D341Med (cell line): ENCODE data around the gene PACSIN1.
A peak's percentile ranks its signal among the peaks of the same experiment; 100 is the strongest.
"Not testable (repeated sequence)": the region's sequence is repeated elsewhere in the genome, so short reads cannot be mapped to it uniquely, and the experiment has no call there.

Source experiments
- DNase-seq: peaks from one replicate; pipeline ENCODE4 v3.0.0; 2012; ENCODE audit warnings: low spot score

The PACSIN1 gene

DNA sequence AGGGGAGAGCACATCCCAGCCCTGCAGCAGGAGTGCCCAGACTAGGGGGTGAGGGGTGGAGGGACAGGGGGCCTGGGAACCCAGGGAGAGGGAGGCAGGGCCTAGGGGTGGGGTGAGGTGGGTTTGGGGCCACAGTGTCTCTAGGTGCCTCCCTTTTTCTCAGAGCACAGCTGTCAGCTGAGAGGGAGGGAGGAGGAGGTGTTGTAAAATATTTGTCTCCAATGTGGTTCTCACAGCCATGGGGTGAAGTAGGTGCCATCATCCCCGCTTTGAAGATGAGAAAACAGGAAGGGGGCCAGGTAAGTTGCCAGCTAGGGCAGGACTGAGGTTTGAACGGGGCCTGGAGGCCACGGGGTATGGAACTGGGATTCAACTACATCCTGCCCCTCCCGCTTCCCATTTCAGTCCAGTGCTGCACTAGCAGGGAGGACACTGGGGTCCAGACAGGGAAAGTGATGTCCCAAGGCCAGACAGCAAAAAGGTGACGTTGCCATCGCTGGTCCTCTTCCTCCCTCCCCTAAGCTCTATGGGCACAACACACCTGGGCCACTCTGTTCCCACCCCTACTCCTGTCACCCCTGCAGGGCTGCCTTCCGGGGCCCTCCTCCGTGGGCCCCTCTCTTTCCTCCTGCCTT lies 20.3 kb downstream of the PACSIN1 start:
- no peak for DNase-seq

DNA sequence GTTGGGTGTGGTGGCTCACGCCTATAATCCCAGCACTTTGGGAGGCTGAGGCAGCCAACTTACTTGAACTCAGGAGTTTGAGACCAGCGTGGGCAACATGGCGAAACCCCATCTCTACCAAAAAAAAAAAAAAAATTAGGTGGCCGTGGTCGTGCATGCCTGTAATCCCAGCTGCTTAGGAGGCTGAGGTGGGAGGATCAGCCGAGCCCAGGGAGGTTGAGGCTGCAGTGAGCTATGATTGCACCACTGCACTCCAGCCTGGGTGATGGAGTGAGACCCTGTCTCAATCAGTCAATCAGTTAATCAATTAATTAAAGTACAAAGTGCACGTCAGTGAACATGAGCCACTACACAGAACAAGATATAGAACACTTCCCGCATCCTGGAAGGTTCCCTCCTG lies 21.0 kb downstream of the PACSIN1 start:
- DNase-seq: not testable (repeated sequence)

DNA sequence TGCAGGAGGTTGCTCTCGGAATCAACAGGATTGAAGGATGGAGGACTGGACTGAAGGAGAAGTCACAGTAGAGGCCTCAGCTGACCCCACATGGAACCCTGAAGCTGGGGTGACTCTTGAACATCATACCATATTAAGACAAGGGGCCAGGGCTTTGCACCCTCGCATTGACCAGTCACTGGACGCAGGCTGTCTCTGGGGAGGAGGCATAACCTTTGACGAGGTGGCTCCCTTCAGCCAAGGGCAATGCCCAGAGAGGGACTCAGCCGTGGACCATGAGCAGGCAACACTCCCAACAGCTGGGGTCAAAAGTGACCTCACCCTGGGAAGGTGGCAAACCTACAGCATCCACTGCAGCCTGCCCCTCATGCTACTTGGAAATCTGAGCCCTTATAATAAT lies 21.7 kb downstream of the PACSIN1 start:
- DNase-seq: no peak

DNA sequence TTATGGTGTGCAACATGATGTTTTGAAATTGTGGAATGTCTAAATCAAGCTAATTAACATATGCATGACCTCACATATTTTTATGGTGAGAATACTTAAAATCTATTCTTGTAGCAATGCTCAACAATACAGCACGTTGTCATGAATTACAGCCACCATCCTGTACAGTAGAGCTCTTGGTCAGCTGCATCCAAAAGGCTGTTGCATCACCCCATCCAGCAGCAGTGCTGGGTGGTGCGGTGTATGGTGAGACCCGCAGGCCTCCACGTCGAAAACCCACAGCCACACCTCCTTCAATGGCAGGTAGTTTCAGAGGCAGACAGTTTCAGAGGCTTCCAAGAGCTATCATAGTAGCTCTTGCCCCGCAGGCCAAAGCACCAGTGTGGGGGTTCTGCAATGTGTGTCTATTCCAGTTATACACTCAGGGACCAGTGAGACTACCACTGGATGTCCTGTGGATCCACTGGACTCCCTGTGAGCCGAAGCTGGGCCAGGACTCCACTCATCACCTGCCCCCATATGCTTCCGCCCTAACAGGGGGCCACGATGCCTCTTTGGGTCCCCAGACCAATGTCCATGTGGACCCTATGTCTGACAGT lies 23.4 kb downstream of the PACSIN1 start:
- DNase-seq: no peak

DNA sequence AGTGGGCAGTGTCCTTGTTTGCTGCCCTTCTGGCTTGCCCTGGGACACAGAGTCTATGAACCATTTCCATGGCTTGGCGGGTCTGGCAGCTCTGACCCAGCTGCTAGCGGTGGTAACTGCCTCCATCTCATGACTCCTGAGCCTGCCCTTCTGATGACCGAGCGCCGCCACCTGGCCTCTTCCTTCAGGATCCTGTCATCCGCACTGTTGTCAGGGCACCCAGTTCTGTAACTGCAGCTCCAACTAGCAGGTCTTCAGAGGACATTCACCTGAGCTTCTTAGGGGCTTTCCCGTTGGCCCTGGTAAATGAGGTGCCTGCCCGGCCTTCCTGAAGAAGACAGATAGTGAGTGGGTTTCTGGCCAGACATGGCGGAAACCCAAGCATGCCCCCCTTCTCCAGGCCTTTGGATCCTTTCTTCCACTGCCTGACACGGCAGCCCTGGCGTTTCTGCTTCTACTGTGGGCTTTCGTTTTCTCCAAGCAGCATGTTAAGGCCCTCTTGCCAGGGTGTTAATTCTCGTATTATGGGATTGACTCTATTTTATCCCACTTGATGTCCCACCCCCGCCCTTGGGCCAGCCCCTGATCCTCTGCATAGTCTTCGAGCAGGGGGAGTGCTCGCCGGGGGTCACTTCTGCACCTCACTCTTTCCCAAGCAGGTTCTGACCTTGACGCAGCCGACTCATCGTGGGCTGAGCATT lies 24.7 kb downstream of the PACSIN1 start:
- DNase-seq: peak; percentile 56

DNA sequence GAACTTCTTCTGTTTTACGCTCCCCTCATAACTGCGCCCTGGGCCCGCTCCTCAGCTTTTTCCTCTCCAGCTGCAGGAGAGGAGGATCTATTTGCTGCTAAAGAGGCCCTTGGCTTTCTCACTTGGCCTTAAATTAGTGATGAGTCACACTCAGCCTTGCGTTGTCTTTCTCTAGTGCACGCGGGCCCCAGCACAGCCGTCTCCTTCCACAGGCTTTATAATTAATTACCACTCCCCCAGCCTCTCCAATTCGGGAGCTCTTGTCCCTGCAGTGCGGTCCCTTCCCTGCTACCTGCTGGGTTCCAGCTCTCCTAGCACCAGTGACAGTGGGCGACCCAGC lies 25.2 kb downstream of the PACSIN1 start:
- peak; percentile 64 for DNase-seq

DNA sequence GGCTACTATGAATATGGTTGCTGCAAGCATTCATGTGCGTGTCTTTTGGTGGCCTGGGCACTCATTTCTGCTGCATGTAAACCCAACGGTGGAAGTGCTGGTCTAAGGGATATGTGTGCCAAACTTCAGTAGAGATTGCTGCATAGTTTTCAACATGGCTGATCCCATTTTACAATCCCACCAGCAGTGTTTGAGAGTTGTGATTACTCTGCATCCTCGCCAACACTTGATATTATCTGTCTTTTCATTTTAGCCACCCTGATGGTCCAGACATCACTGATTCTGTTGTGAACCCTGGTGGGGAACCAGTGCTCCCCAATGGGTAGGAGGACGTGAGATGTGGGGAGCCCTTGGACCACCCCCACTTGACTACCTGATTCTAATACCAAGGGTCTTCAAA lies 27.5 kb downstream of the PACSIN1 start:
- no peak for DNase-seq

DNA sequence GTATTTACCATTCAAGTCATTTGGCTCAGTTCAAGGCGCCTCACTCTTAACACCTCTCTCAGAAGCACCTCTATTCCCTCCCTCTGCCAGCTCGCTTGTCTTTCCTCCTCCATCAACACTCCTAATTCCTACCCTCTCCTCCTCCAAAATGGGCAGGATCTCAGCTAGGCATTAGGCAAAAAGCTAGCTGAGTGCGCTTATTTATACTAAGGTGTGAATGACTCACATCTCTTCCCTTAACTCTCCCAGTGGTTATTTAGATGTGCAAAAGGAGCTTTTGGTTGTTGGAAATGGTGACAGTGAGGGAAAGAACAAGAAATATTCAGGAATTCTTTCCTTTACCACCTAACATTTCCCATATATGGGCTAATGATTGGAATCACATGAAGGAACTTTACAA lies 29.1 kb downstream of the PACSIN1 start:
- no peak for DNase-seq

DNA sequence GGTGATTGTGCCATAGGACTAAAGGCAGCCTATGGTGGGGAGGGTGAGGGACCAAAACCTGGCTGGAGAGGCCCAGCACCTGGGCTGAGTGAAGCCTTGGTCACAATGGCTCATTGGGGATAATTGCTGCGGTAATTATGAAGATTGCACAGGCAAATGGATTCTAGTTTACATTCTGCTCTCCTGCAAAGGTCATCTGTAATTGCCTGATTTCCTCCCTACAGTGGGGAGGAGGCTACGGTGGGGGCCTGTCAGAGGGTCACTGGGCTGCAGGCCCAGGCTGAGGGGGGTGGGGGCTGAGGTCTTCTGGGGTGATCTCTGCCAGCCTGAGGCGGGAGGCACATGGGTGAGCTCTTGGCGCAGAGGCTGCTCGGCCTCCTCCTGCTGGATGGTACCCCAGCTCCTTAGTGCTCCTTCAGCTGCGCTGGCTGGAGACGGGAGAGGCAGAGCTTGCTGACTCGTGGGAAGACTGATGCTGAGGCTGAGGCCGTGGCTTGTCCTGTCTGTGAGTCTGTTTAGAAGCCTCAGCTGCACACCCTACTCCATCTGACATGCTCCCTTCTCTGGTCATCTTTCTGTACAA lies 30.3 kb downstream of the PACSIN1 start:
- DNase-seq: no peak

DNA sequence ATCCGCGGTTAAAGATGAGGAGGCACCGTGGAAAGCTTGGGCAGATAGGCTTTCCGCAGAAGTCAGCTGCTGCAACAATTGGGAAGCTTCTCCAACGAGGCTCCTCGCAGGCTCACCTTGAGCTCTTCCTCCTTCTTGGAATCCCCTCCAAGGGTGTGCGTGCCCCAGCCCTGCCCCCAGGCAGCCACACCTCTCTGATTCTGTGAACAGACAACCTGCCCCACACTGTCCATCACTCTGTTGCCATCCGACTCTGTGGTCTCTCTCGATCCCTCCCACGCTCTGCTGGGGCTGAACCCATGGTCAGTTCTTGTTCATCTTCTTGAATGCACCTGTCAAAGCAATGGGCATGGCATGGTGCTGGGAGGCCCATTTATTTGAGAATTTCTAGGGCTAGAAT lies 31.5 kb downstream of the PACSIN1 start:
- no peak for DNase-seq

DNA sequence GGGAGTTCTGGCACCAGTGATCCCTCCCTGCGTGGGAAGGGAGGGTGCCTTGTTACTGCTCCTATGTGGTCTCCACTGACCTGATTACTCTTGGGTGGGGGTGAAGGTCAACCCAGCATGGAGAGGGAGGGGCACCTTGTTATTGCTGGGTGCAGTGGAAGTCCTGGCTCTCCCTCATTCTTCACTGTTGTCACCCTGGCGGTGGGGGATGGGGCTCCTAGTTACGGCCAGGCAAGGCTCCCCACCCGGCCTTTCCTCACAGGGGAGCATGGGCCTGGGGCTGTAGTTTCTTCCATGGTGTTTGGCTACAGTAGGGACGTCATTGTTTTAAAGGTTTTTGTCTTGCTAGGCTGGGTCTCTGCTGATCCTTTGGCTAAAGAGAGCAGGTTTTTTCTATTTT lies 40.8 kb downstream of the PACSIN1 start:
- no peak for DNase-seq

DNA sequence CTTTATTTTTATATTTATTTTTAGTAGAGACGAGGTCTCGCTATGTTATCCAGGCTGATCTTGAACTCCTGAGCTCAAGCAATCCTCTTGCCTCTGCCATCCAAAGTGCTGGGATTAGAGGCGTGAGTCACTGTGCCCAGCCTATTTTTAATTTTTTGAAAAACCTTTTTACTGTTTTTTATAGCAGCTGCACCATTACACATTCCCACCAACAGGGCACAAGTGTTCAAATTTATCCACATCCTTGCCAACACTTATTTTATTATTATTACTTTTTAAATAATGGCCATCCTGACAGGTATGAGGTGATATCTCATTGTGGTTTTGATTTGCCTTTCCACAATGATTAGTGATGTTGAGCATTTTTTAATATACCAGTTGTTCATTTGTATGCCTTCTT lies 42.5 kb downstream of the PACSIN1 start:
- no peak for DNase-seq

DNA sequence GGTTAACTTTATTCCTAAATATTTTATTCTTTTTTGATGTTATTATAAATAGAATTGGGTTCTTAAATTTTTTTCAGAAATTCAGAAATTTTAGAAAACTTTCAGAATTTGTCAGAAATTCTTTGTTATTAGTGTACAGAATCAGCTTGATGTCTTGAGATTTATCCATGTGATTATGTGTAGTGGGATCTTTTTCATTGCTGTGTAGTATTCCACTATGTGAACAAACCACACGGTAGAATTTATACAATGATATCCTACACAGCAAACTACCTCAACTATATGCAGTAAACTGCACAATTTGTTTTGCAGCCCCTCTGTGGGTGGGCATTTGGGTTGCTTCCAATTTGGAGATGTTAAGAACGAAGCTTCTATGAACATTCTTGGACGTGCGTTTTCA lies 43.9 kb downstream of the PACSIN1 start:
- DNase-seq: no peak

DNA sequence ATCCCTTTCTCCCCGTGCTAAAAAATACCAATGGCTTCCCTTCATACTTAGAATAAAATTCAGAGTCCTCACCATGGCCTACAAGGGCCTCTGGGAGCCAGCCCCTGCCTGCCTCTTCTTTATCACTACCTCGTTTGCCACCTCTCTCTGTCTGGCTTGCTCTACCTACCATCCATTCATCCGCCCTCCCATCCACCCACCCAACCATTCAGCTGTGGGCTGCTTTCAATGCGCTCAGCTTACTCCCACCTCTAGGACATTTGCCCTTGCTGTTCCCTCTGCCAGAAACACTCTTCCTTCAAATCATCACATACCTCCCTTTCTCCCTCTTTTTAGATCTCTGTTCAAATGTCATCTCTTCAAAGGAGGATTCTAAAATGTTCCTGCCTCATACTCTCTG lies 44.4 kb downstream of the PACSIN1 start:
- no peak for DNase-seq

DNA sequence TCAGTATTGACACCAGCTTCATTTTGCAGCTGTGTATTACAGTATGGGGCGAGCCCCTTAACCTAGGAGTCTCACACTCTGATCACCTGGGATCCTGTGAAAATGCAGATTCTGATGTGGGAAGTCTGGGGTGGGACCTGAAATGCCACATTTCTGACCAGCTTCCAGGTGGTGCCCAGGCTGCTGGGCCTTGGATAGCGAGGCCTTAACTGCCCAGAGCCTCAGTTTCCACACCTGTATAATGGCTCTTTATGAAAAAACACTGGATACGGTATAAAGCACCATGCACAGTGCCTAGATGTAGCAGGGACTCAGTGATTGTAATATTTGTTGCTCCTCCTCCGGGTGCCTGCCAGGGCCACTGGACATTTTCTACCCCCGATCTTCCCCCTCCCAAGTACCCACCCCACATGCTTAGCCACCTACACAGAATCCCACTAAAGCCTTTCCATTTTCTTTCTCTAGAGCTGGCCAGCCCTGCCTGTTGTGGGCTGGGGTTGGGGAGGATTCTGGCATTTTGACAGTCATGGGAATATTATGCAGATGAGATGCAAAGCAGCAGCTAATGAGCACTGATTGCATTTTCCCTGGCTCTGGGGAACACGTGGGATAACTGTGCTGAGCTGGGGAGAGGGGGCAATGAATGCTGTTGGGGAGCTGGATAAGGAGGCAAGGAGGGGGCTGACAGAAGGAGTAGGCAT lies 45.5 kb downstream of the PACSIN1 start:
- DNase-seq: no peak

DNA sequence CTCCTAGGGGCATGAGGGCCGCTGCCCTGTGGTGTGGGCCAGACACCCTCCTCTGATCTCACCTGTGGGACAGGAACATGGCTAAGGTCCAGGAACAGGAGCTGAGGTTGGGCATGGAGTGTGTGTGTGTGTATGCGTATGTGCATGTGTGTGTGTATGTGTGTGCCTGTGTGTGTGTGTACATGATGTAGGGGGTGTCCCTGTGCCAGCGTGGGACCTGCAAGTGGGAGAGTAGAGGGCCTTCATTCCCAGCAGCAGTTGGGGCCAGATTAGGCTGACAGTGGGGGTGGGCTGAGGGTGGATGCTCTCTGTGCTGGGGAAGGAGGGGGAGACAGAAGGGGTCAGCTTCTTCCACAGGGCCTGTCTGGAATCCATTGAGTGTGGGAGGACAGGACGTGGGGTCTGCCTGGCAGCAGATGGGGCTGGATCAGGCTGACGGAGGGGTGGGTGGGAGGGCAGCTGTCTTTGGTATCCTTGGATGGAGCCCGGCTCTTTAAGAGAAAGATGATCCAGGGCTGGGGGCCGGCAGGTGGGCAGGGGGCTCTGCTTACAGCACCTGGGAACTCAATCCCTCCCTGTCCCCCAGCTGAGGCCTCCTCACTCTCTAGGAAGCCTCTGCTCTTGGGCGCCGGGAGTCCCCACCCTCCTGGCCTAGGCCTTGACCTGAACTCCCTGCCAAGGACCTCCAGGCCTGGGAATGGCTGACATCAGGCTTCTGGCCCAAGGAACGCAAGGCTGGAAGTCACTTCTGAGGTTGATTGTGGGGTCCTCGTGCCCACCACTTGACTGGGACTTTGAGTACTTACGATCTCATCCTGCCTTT lies 46.2 kb downstream of the PACSIN1 start:
- no peak for DNase-seq

DNA sequence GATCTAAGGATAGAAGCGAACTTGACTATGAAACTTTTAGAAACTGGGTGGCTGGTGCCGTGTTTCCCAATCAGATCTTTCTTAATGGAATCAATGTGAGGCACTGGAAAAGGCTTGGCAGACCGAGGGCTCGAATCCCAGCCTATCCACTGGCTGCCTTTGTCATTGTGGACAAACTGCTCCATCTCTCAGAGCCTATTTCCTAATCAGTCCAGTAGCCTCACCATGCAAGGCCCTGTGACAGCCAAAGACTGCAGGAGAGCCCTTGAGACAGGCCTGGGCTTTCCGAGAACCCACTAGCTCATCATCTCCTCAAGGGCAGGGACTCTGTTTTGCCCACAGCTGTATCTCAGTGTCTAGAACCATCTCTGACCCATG lies 46.9 kb downstream of the PACSIN1 start:
- DNase-seq: no peak

DNA sequence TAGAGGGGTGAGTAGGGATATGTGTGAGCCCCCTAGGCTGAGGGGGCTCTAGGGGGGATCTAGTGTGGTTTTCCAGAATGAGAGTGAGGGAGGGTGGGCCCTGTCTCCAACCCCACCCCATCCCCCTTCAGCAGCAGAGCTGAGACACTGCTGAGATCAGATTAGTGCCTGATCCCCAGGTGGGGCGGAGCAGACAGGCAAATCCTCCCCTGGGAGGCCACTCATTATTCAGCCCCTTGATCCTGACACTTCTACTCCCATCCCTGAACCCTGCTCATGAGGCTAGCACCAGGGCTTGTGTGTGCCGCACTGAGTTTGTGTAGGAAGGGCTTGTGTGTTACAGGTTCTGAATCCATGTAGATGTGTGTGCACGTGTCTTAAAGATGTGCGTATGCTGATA lies 47.8 kb downstream of the PACSIN1 start:
- peak; percentile 91 for DNase-seq

DNA sequence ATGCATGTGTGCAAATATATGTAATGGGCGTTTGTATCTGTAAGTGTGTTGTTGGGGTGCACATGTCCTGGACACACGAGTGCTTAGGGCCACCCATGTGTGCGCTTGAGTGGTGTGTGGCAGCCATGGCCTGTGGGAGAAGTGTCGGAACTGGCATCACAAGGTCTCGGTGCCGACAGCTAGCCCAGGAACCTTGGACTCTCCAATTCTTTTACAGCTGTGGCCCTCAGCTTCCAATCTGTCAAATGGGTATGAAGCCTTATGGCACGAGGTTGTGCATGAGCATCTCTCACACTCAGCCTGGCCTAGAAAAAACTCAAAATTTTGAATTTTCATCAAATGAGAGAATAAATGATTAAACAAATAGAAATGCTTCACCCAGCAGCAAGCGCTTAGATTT lies 48.2 kb downstream of the PACSIN1 start:
- DNase-seq: no peak

DNA sequence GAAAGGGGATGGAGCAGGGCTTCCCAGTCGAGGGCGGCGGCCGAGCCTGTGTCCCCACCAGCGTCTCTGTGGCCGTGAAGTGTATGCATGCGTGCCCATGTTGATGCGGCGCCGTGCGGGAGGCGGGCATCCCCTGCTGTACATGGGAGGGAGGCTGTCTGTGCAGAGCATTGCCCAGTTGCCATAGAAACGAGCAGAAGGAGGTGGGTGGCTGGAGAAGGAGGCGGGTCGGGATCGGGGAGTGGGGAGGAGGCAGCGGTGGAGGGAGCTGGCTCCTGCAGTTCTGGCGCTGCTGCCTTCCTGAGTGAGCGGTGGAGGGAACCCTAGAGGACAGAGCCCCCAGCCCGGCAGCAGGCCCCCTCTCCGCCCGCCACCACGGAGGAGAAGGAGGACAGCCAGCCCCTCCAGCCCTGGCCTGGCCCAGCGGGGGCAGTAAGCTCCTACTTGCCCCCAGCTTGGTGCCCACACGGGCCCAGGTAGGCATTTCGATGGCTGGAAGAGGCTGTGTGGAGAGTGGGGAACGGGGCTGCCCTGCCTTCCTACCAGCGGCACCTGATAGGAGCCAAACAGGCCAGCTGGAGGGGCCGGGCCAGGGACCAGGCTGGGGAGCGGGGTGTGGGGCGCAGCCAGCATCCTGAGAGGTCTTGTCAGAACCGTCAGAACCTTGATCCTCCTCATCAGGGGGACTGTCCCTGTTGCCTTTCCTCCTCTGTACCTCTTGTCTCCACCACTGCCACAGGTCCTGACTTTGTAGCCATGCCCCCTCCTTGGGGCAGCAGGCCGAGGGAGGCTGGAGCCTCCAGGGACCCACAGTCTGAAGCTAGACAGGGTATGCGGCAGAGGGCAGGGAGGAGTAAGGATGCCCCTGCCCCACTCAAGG lies 49.0 kb downstream of the PACSIN1 start:
- peak; percentile 91 for DNase-seq
